ENCODE data around the gene SIGMAR1.

SIGMAR1 gene

DNA sequence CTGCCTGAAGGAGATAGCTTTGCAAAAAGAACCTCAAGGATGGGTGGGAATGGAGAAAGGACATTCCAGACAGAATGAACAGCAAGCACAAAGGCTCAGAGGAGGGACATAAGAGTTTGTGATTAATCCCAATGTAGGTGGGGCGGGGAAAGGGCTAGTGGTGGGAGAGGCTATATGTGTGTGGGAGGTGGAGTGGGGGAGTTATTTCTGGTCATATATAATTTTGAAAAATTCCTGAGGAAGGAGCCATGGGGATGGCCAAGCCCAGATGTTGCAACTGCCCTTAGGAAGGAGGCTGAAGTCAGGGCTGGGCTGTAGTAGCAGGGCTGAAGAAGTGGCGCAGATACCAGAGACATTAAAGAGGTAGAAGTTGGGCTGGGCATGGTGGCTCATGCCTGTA is 38.3 kb upstream of the SIGMAR1 start:
- ChIA-PET CTCF (interaction anchor here (0.8 to 5.0 kb wide), 6 partner anchors 9 to 25 kb away, joined by 3 to 70 read pairs (median 7); partner anchors contain the start of gene CCL19), POLR2A (no interaction called here)
- TF ChIP-seq CTCF (IDR thresholded peaks at IDR 0.05; ENCODE audit: insufficient read depth, low read length, missing control alignments), result no peak
- DNase-seq (ENCODE audit: low read depth, low spot score), result no peak
- H3K4me3 ChIP-seq (ENCODE audit: low read depth, low read length), result no peak overlapping the region

- ChIA-PET POLR2A (no interaction called here), CTCF (interaction anchor here (0.6 to 5.0 kb wide), 7 partner anchors 9 to 41 kb away, joined by 3 to 70 read pairs (median 4); partner anchors contain the start of gene CCL19)
- no peak for DNase-seq (ENCODE audit: low read depth, low spot score)
- H3K4me3 ChIP-seq (ENCODE audit: low read depth, low read length), result no peak overlapping the region
- TF ChIP-seq CTCF (IDR thresholded peaks at IDR 0.05; ENCODE audit: insufficient read depth, low read length, missing control alignments), result peak; percentile 87
Measured at GRCh38 chr9:34675048-34675714, 37.6 kb upstream of the SIGMAR1 start.

GRCh38 chr9:34674440-34674839 is 36.9 kb upstream of the SIGMAR1 start:
- CTCF ChIA-PET, result interaction anchor here (1.1 to 5.0 kb wide), 3 partner anchors 10 to 27 kb away, joined by 5 to 70 read pairs (median 10); no protein-coding TSS in a partner anchor
- POLR2A ChIA-PET, result no interaction called here
- TF ChIP-seq CTCF (IDR thresholded peaks at IDR 0.05; ENCODE audit: insufficient read depth, low read length, missing control alignments), result no peak
- no peak for DNase-seq (ENCODE audit: low read depth, low spot score)
- H3K4me3 ChIP-seq (ENCODE audit: low read depth, low read length), result no peak overlapping the region

GRCh38 chr9:34671307-34671706 is 33.7 kb upstream of the SIGMAR1 start:
- POLR2A ChIA-PET, result no interaction called here

GRCh38 chr9:34669809-34670562 is 32.4 kb upstream of the SIGMAR1 start:
- CTCF ChIA-PET, result interaction anchor here (1.1 to 2.3 kb wide), 5 partner anchors 25 to 36 kb away, joined by 3 to 14 read pairs (median 5); no protein-coding TSS in a partner anchor
- H3K4me3 ChIP-seq (ENCODE audit: low read depth, low read length), result no peak overlapping the region
- DNase-seq (ENCODE audit: low read depth, low spot score), result no peak
- POLR2A ChIA-PET, result no interaction called here
- no peak for TF ChIP-seq CTCF (IDR thresholded peaks at IDR 0.05; ENCODE audit: insufficient read depth, low read length, missing control alignments)

More at GRCh38 chr9:34671307-34671706, 33.7 kb upstream of the SIGMAR1 start:
- no peak overlapping the region for H3K4me3 ChIP-seq (ENCODE audit: low read depth, low read length)
- DNase-seq (ENCODE audit: low read depth, low spot score), result no peak
- CTCF ChIA-PET, result interaction anchor here (1.3 to 2.3 kb wide), 3 partner anchors 27 to 31 kb away, joined by 4 to 14 read pairs (median 6); no protein-coding TSS in a partner anchor
- TF ChIP-seq CTCF (IDR thresholded peaks at IDR 0.05; ENCODE audit: insufficient read depth, low read length, missing control alignments), result no peak
